Psoas muscle (tissue), 8 donors: ENCODE measurements around the gene HSH2D. TPM values are rescaled to one million over a fixed set of nuclear protein-coding genes. Genes with fewer than 3 reads are reported as not detected.

Experiments
- ATAC-seq, 4 donors: fragments of 200-7000 bp; cut with Tn5 transposase; one replicate each; pipeline ENCODE4 v1.9.1; 2020; ENCODE audit warnings: moderate library complexity in 3 of 4, mild to moderate bottlenecking in 2 of 4
- DNase-seq, 2 donors: peaks; one replicate each; pipeline ENCODE4 v3.0.0-alpha.2; 2020
- H3K27ac ChIP-seq: fragments of 200-600 bp; one replicate; pipeline ENCODE4 v1.8.0; 2022
- H3K27me3 ChIP-seq, 3 donors: fragments of 200-600 bp in 1 of 3; one replicate each; pipeline versions ENCODE4 v1.6.1 to v1.8.0; 2013 to 2022; ENCODE audit warnings: low read length in 2 of 3, mild to moderate bottlenecking in 2 of 3, moderate library complexity in 1 of 3; ENCODE audit not compliant: insufficient read depth in 3 of 3
- H3K36me3 ChIP-seq, 2 donors: fragments of 200-600 bp in 1 of 2; one replicate each; pipeline versions ENCODE4 v1.6.1 to v1.8.0; 2013 to 2022; ENCODE audit warnings: low read depth in 1 of 2, mild to moderate bottlenecking in 1 of 2, moderate library complexity in 1 of 2; ENCODE audit not compliant: insufficient read depth in 1 of 2
- H3K4me1 ChIP-seq: fragments of 200-600 bp; one replicate; pipeline ENCODE4 v1.8.0; 2022
- H3K4me3 ChIP-seq: fragments of 200-600 bp; one replicate; pipeline ENCODE4 v1.8.0; 2022; ENCODE audit warnings: mild to moderate bottlenecking
- H3K9me3 ChIP-seq: fragments of 200-600 bp; one replicate; pipeline ENCODE4 v1.8.0; 2022
- CTCF ChIP-seq: fragments of 200-600 bp; IDR thresholded peaks from one replicate; pipeline ENCODE4 v1.8.0; 2022; ENCODE audit warnings: antibody characterized with exemption
- WGBS, 3 donors: extraction: QIAGEN DNeasy Blood & Tissue Kit; methylation state at CpG; one replicate each; pipeline versions ENCODE4 v1.1.6 to v1.1.7; 2013; 5-methylcytosine and 5-hydroxymethylcytosine counted together
- intact Hi-C, 2 donors: fragments of 100-400 bp; cut with DNase I; formaldehyde crosslinking; loops; one replicate each; pipeline versions ENCODE4 v1.11.0 to v1.14.2; 2022
- polyA plus RNA-seq, 3 donors: library from polyadenylated mRNA; stranded (reverse); fragments of 200-250 nt; gene quantifications; one replicate each; pipeline ENCODE4 v1.2.3, GENCODE V29; 2013
- total RNA-seq, 4 donors: library from RNA; stranded (reverse); fragmentation: NEBNext Ultra II Directional in 2 of 4; extraction: Animal tissue kit (Norgen Biotek cat#: 25700) in 2 of 4; gene quantifications; one replicate each; pipeline versions ENCODE4 v1.2.1 to v1.2.4, GENCODE V29; 2021 to 2023
- donor health status: healthy with polysubstance abuse.
- donor health status: DM: no; HTN: no; CAD: no; lungs with moderate emphysema.
- donor health status: Bipolar disorder and iron deficiency.
- donor health status: healthy.
- donor health status: DM: yes; HTN: yes; CAD: no.
- donor health status: DM: no; HTN: no; CAD: no.
- donor health status: DM: no; HTN: no; CAD: no.
- donor health status: DM: yes; HTN: yes; CAD: no.

HSH2D gene
- total and polyA plus RNA-seq, 7 donors: 0.10 to 0.30 (median 0.12) TPM; not detected in 2

GRCh38 chr19:16148443-16149229, 5.2 kb downstream of the HSH2D start:
- intact Hi-C loops: no loop called here
- Histone ChIP-seq H3K4me1 (no peaks in the 10 kb centered on the region), H3K36me3 (no peaks in the 10 kb centered on the region), H3K27ac (no peak overlapping the region), H3K9me3 (no peaks in the 10 kb centered on the region), H3K4me3 (no peak overlapping the region), H3K27me3 (peaks cover 0 to 4% (median 0%) of the 10 kb centered on the region in 3 donors)
- WGBS, 3 donors: 48 to 57% (median 51%) methylated on average over 7 to 8 of the region's 8 CpGs
- no peak for TF ChIP-seq CTCF
- DNase-seq (no peak), ATAC-seq (no peak)

GRCh38 chr19:16153582-16154336, 10.3 kb downstream of the HSH2D start:
- peaks cover 0 to 3% (median 0%) of the 10 kb centered on the region in 3 donors for H3K27me3 ChIP-seq
- no peaks in the 10 kb centered on the region for H3K4me1 ChIP-seq
- H3K36me3 ChIP-seq: no peaks in the 10 kb centered on the region
- no peak overlapping the region for H3K4me3 ChIP-seq
- intact Hi-C loops: no loop called here
- ATAC-seq (no peak), DNase-seq (no peak)
- no peak overlapping the region for H3K27ac ChIP-seq
- no peaks in the 10 kb centered on the region for H3K9me3 ChIP-seq
- WGBS, 3 donors: 78 to 80% (median 79%) methylated on average over 11 of the region's 11 CpGs
- no peak for TF ChIP-seq CTCF

GRCh38 chr19:16154557-16154956, 11.1 kb downstream of the HSH2D start:
- intact Hi-C loops: no loop called here
- no peaks in the 10 kb centered on the region for H3K36me3 ChIP-seq
- no peak overlapping the region for H3K27ac ChIP-seq
- 89 to 98% (median 89%) methylated on average over 8 of the region's 8 CpGs for WGBS, 3 donors
- H3K4me1 ChIP-seq: no peaks in the 10 kb centered on the region
- no peak overlapping the region for H3K4me3 ChIP-seq
- peaks cover 0 to 3% (median 0%) of the 10 kb centered on the region in 3 donors for H3K27me3 ChIP-seq
- no peak for DNase-seq
- H3K9me3 ChIP-seq: no peaks in the 10 kb centered on the region
- no peak for ATAC-seq
- no peak for TF ChIP-seq CTCF

- ATAC-seq (no peak), DNase-seq (no peak)
- intact Hi-C loops: no loop called here
- no peak overlapping the region for H3K4me3 ChIP-seq
- WGBS, 3 donors: 74 to 83% (median 78%) methylated on average over 1 of the region's 1 CpG
- no peaks in the 10 kb centered on the region for H3K4me1 ChIP-seq
- H3K27ac ChIP-seq: no peak overlapping the region
- peaks cover 0 to 3% (median 0%) of the 10 kb centered on the region in 3 donors for H3K27me3 ChIP-seq
- no peak for TF ChIP-seq CTCF
- H3K9me3 ChIP-seq: no peaks in the 10 kb centered on the region
- no peaks in the 10 kb centered on the region for H3K36me3 ChIP-seq
These were observed 11.6 kb downstream of the HSH2D start for GRCh38 chr19:16155128-16155527.
